ENCODE measurements around the gene MAEA.

MAEA gene

DNA sequence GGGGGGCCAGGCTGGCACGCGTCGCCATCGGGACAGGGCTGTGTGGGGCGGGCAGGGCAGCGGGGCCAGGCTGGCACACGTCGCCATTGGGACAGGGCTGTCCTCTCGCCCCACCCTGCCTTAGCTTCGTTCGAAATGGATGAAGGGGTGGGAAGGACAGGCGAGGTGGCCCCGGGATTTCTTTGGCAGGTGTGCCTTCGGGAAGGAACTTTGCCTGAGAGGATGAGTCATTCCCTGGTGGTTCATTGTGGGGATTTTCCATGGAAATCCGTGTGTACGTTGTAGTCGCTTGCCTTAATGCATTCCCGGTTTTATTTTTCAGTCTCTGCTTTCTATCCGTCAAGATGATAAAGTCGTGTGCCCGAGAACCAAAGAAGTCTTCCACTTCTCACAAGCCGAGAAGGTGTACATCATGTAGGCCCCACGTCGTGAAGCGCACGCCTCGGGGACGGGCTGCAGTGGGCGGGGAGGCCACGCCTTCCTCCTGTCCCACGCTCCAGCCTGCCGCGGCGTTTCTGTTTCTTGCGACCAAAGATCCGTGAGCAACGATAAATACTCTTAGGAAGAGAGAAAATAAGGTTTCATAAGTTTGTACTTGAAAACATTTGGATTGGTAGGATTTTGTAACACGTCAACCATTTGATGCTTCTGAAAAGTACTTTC, 49.2 kb downstream of the MAEA start:
- no peak for FAIRE-seq

DNA sequence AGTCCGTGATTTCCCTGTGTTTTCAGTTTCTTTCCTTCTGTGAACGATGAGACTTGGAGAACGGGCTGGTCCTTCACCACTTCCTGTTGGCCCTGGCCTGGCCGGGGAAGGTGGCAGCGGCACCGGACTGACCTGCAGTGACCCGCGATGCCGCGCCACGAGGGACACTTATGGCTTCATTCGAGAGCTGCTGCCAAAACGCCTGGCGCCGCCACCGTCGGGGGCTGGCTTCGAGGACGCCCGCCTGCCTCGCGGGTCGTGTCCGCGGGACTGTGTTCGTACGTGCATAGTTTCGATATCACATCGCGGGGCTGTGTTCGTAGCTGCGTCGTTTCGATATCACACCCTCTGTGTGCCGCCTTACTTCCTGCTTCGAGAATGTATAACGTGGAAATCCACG, 49.8 kb downstream of the MAEA start:
- no peak for FAIRE-seq

DNA sequence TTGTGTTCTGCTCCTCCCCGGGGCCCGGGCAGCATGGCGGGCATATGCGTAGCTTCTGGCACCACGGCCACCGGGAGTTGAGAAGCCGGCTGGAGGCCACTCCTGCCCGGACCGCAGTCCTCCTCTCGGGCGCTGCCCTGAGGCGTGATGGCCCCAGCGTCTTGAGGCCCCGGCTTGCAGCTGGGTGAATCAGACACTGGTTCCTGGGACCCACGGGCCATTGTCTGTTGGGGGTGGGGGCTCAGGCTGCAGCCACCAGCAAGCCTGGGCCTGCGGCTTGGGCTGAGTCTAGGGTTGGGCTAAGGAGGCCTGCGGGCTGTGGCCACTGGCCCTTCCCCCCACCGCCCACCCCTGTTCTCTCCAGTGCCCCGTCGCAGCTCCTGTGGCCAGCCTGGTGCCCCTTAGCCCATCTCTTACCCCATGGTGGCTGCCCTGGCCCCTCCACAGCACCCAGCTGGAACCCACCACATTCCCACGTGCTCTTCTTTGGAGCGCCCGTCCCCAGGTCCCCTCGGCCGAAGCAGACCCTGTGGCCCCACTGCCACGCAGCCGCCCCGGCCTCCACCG, 50.6 kb downstream of the MAEA start:
- no peak for FAIRE-seq

DNA sequence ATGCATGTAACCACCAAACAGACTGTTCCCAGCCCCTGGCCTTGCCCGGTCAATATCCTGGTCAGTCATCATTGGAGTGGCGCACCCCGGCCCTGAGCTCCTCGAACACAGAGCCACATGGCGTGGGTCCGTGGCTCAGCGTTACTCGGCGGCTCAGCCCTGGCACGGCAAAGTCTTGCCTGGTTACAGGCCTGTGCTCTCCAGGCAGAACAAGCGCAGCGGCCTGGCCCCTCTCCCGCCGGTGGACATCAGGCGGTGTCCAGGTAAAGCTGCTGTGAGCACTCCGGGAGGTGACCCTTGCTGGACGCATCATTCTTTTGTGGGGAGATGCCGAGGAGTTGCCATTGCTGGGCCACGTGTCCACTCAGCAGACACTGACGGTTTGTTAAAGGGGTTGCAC, 51.2 kb downstream of the MAEA start:
- no peak for FAIRE-seq

DNA sequence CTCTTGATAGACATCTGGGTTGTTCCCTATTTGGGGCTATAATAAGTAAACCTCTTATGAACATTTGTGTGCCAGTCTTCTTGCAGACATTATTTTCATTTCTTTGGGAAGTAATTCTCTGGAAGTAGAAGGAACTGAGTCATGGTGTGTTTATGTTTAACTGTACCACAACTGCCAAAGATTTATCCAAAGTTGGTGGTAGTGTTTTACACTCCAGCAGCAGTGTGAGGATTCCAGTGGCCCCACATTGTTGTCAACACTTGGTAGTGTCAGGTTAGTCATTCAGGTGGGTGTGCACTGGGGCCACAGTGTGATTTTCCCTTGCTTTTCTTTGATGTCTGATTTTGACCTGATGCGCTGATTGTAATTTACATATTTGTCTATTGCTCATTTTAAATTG, 52.3 kb downstream of the MAEA start:
- no peak for FAIRE-seq

DNA sequence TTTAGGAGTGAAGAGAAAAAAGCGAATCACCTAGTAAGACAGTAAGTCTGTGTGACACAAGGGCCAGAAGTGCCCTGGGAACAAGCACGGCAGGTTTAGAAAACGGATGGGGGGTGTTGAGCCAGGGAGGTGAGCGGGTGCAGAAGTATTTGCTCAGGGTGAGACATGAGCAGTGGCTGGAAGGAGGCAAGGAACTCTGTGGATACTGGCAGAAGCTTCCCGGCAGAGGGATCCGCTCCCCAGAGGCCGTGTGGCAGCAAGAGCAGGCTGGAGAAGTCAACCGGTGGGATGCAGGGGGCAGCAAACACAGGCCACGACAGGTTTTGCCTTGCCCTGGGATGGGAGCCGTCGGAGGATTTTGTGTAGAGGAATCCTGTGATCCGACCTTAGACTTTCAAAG, 55.0 kb downstream of the MAEA start:
- no peak for FAIRE-seq

DNA sequence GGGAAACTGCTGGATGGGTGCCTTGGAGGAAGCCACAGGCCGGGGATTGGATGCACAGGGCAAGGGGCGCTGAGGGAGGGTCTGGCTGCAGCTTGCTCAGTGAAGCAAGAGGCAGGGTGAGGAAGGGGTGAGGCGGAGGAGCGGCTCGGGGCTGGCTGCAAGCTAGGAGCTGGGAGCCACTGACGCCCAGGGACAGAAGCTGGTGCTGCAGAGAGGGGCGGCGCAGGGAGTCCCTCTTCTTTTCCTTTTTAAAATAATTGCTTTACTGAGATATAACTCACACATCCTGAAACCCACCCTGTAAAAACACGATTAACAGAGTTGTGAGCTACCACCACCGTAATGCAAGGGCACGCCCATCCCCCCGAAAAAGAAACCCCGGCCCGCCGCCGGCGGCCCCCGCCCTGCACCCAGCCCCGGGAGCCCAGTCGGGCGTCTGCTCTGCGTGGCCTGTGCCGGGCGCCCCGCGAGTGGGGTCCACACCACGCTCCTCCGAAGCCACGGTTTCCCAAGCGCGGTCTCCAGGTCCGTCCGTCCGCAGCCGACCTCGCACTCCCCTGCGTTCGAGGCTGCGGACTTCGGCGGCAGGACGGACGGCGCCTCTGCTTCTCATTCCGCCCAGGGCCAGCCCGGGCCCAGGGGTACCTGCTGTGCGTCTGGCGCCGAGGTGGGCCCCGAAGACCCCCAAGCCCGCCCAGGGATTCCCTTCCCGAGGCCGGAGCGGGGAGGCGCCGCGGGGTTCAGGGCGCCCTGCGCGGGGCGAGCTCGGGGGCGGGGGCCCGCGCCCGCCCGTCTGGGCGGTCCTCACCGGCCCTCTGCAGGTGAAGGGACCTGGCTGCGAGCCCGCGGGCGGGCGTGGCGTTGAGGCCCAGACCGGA, 56.5 kb downstream of the MAEA start:
- no peak for FAIRE-seq

DNA sequence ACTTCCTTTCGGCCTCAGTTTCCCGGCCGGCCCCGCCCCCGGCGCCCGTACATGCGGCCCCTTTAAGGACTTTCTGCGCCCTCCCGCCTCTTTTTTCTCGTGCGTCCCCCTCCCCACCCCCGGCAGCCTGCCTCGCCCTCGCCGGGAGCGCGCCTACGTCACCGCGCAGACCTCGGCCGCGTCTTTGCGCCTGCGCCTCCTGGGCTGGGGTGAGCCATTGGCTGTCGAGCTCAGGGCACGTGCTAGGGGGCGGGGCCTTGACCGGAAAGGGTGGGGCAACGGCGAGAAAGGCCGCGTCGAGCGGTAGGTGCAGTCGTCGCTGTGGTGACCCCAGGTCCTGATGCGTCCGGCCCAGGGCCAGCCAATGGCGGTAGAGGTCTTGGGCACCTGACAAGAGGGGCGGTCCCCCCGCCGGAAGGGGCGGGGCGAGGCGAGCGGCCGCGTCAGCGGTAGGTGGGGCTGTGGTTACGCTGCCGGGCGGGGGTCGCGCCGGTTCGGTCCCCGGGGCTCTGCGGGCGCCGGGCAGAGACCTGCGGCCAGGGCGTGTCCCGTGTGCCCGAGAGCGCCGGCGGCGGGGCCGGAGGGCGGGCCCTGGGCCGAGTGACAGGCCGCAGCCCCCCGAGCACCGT, 57.2 kb downstream of the MAEA start, which contains the start of gene UVSSA:
TSS of gene UVSSA (plus strand) at position 428 of the 629 bp plus-strand sequence. CDS start 884 bp downstream, outside the sequence.
- peak; percentile 87 for FAIRE-seq

DNA sequence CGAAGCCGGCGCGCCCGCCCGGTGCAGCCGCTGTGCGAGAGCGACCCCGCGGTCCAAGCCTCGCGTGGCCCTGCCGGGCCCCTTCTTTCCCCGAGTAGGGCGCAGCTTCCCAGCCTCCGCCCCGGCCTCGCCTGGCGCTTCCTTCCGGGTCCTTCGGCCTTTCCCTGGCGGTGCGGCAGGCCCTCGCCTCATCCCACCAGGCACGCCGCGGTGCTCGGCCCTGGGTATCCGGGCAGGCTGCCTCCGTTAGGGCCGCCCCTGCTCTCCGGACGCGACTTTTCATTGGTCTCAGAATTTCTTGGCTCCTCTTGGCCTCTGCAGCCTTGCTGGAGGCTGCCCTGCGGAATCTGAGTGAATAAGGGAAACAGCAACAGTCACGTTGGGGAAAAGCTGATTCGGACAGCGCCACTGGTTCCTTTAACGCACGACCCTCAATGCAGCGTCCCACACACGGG, 57.7 kb downstream of the MAEA start:
- FAIRE-seq, result no peak

DNA sequence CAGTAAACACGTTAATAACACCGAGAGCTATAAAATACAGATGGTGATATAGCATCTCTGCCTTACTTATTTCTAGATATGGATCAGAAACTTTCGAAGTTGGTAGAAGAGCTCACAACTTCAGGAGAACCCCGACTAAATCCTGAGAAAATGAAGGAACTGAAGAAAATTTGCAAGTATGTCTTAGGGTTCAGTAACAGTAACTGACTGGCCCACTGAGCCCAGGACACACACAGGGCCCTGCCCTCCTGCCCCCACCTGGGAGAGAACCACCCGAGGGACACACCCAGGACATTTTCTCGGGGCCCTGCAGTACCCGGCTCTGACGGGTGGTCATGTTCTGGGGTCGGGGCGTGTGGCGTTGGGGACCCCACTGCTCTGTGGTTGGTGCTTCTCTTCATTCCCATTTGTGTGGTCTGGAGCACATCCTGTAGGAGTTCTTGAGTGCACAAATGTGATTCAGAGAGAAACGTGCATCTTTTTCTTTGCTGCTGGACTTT, 58.4 kb downstream of the MAEA start:
- no peak for FAIRE-seq

DNA sequence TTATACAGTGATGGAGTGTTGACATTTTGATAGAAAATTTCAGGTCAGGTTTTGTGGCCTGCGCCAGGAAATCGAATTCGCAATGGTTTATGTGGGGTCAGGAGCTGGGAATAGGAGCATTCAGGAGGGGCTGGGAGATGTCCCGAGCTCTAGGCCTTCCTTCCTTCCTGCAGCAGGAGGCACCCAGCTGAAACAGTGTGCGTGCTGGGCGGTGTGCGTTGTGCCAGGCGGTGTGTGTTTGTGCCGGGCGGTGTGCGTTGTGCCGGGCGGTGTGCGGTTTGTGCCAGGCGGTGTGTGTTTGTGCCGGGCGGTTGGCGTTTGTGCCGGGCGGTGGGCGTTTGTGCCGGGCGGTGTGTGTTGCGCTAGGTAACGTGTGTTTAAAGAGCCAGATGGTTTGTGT, 59.1 kb downstream of the MAEA start:
- FAIRE-seq, result no peak

DNA sequence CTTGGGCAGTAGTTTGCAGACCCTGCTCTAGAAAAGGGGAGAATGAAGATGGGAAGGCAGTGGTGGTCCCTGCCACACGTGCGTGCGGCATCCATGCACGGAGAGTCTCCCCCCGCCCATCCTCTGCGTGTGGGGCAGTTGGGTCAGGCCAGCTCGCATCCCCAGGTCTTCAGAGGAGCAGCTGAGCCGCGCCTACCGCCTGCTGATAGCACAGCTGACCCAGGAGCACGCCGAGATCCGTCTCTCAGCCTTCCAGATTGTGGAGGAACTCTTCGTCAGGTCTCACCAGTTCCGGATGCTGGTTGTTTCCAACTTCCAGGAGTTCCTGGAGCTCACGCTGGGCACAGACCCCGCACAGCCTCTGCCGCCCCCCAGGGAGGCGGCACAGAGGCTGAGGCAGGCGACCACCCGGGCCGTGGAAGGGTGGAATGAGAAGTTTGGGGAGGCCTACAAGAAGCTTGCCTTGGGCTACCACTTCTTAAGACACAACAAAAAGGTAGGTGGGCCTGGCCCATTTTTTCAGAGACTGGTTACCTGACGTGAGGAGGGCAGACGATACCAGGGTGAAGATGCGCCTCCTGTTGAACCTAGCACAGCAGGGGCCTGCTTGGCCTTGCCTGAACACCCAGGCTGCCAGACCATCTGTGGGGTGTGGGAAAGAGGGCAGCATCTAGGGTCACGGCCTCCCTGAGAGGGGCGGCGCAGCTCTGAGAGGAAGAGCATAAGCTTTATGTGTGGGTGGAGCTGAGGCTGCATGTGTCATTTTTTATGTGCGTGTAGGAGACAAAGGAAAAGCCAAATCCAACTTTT, 59.9 kb downstream of the MAEA start:
- FAIRE-seq, result no peak

DNA sequence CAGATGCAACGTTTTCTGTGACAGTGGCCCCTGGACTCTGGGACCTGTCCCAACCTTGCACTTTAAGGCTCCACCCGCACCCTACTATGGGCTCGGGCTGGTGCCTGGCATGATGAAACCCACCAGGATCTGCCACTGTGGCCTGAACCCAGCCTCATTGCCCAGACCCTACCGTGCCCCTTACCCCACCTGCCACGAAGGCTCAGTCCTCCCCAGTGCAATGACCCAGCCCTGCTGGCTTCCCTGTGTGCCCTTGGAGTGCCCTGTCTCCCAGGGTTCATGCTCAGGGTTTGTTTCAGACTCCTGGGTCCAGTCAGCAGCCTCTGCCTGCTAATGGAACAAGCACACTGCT, 60.5 kb downstream of the MAEA start:
- no peak for FAIRE-seq

DNA sequence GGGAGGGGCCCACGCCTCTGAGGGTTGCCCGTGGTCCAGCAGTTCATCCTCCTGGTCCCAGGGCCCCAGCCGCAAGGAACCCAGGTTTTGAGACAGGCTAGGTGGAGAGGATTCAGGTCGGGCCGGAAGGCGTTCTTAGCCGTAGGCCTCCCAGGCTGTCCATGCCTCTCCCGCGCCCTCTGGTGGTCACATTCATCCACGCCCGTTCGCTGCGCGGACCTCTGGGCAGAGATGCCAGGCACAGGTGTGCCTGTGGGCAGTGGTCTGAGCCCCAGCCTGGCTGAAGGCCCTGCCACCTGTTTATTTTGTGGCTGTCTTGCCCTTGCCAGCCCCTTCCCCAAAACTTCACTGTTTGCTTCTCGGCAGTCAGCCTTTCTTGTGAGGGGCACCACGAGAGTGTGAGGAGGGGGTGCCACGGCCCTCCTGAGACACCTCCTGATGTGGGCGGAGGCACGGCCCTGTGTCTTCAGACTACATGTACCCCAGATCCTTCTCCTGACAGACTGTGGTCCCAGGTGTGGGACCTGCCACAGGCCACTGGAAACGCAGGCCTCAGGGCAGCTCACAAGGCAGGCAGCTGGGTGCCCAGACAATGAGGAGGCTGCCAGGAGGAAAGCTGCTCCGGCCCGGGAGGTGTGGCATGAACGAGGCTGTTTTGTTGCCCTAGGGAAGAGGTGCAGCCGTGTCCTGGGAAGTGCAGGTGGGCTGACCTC, 62.3 kb downstream of the MAEA start:
- FAIRE-seq, result no peak

DNA sequence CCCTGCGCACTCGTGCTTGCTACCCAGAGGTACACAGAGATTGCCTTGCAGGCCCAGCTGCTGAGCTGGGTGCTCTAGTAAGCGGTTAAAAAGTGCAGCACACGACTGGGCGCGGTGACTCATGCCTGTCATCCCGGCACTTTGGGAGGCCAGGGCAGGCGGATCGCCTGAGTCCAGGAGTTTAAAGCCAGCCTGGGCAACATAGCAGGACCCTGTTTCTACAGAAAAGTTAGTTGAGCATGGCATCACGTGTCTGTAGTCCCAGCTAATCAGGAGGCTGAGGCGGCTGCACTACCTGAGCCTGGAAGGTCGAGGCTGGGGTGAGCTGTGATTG, 62.8 kb downstream of the MAEA start:
- no peak for FAIRE-seq

DNA sequence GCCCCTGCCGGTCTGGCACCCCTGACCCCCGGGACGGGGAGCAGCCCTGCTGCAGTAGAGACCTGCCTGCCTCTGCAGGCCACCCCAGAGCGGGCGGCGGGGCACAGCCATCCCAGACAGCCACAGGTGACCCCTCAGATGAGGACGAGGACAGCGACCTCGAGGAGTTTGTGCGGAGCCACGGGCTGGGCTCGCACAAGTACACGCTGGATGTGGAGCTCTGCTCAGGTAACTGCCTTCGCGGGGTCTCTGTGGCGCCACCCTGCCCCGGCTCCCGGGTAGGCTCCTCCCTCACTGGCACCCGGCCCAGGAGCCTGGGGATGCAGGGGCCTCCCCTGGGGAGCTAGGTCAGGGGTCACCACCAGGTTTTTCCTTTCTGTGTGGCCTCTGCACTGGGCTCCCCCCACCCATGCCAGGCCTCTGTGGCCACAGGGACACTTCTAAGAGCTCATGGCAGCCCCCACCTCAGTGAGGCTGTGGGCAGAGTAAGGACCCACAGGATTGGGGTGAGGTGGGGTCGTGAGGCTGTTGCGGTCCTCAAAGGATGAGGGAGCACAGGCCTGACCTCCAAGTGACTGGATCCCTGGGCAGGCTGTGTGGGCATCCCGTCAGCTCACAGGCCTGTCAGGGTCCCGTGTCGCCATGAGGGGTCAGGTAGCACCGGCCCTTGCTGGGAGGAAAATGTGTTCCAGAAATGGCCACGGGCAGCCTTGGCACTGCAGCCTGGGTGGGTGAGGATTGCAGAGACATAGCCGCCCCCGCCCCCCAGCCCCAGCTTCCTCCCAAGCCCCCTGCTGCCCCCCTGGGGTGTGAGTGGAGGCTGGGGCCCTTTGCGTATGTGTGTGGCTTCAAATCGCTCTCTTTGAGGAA, 63.7 kb downstream of the MAEA start:
- no peak for FAIRE-seq

DNA sequence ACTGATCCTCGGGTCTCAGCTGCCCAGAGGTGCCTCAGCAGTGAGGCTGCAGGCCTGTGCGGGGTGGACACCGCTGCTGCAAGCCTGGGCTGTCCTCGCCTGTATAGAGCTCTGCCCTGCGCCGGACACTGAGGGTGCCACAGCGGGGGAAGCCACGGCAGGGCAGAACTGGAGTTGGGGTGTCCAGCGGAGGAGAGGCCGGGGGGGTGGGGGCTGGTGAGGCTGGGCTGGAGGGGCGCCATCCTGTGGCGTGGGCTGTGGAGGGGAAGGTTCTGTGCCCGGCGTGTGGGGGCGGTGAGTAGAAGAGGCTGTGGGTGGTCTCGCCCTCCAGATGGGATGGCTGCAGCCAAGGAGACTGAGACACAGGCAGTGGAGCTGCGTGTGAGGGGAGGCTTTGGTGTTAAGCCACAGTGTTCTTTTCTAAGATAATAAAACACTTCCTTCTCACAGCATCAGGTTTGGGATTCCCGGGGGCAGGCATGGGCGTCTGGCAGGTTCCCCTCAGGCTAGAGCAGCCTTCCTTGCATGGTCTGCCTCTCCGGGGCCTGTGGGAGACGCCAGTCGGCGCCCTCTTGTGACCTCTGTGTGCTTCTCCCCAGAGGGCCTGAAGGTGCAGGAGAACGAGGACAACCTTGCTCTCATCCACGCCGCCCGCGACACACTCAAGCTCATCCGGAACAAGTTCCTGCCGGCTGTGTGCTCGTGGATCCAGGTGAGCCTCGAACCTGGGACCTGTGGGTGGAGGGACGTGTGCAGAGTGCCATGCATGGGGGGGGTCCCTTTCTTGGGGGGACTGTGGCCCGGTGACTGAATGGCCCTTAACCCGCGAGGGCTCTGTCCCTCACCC, 64.7 kb downstream of the MAEA start:
- FAIRE-seq, result no peak

DNA sequence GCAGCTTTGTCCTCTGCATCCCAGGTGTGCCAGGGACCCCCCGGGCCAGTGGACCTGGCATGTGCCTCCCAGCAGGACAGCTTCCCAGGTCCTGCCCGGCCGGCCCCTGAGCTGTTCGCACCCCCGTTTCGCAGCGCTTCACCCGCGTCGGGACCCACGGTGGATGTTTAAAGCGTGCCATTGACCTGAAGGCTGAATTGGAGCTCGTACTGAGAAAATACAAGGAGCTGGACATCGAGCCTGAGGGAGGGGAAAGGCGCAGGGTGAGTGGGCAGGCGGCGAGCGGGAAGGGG, 65.2 kb downstream of the MAEA start:
- no peak for FAIRE-seq

DNA sequence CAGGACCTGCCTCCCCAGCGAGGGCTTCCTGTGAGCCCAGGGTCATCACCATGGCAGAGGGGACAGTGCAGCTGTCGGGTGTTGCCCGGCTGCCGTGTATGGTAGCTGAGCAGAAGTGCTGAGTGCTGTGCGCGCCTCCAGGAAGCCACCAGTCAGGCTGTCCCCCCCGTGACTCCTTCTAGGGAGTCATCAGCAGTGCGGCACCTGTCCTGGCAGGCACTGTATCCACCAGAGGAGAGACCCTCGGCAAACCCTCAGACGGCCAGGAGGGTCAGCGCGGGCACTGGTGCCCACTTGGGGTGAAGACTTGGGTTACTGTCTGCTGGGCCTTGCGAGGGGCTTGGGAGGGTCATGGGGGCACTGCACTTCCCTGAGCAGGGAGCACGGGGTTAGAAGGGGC, 65.7 kb downstream of the MAEA start:
- FAIRE-seq, result no peak
